Right kidney (tissue), 1 donor: Measurements from ENCODE around the gene NDUFA3.

Experiments used
- DNase-seq: peaks from one replicate; pipeline ENCODE4 v3.0.0-alpha.2; 2016

NDUFA3 gene

GRCh38 chr19:54104998-54105715, 2.5 kb downstream of the NDUFA3 start:
- DNase-seq, result no peak

DNA sequence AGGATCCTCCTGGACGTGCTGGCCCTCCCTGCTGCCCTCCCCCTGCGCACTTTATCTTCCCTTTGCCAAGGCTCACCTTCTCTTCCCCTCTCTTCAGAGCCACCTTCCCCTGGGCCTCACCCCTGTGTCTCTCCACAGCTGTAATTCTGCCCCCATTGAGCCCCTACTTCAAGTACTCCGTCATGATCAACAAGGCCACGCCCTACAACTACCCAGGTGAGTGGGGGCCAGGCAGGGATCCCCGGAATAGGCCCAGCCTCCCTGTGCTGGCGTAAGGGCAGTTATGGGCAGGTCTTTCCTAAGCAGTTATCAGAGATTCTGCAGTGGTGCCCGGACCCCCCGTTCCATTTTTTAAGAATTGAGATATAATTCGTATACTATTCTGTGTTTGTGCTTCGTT, 3.1 kb downstream of the NDUFA3 start:
- no peak for DNase-seq

DNA sequence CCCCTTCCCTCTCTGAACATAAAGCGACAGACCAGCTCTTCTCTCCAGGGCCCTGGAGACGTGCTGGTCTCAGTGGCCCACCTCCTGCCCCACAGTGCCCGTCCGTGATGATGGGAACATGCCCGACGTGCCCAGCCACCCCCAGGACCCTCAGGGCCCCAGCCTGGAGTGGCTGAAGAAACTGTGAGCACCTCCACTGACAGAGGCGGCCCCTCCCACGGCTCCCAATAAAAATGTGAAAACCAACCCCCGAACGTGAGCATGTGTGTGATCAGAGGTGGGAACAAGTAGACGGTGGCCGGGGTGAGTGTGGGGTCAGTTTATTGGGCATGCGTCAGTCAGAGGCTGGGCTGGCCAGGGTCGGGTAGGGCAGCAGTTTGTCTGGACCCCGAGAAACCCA, 4.1 kb downstream of the NDUFA3 start:
- DNase-seq, result no peak

- DNase-seq, result no peak
Measured at GRCh38 chr19:54107876-54108490, 5.3 kb downstream of the NDUFA3 start.

DNA sequence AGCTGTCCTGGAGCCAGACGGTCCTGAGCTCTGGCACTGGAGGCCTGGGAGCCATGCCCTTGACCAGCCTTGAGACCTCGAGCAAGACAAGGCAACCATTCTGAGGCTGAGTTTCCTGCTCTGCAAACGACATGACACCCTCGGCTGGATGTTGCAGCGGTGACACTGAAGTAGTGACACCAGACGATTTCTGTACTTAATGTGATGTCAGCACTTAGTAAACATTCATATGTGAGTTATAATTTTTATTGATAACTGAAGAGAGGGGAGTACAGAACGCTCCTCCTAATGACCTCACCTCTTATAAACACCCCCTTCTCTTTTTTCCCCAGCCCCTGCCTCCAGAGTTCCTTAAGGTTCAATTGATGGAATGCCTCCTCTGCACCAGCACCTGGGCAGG, 5.8 kb downstream of the NDUFA3 start:
- no peak for DNase-seq

- DNase-seq, result no peak
Measured at GRCh38 chr19:54109651-54110050, 7.0 kb downstream of the NDUFA3 start.

DNA sequence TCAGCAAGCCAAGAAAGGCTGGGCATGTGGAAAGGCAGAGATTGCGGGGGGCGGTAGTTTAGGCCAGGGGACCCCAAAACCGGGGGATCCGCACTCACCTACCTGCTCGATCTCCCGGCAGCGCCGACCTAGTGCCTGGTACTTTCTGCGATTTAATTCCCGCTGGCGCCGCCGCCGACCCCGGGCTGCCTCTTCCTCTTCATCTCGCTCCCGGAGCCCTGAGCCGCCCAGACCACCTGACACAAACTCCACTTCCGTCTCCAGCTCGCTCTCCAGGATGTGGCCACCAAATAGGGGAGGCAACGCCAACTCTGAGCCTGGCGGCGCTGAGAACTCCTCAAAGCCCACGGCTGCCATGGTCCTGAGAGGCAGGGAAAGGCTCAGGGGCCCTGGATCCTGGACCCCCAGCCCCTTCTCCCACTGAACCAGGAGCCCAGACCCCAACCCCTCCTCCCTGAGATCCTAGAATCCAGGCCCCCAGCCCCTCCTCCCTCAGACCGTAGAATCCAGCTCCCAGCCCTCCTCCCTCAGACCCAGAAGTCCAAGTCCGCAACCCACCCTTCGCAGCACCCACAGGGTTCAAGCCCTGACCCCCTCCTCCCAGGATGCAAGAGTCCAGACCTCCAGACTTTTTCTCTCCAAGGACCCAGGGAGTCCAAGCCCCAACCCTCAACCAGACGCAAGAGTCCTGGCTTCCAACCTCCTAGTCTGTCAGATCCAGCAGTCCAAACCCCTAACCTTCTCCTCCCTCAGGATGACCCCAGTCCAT, 11.9 kb downstream of the NDUFA3 start:
- DNase-seq, result no peak

DNA sequence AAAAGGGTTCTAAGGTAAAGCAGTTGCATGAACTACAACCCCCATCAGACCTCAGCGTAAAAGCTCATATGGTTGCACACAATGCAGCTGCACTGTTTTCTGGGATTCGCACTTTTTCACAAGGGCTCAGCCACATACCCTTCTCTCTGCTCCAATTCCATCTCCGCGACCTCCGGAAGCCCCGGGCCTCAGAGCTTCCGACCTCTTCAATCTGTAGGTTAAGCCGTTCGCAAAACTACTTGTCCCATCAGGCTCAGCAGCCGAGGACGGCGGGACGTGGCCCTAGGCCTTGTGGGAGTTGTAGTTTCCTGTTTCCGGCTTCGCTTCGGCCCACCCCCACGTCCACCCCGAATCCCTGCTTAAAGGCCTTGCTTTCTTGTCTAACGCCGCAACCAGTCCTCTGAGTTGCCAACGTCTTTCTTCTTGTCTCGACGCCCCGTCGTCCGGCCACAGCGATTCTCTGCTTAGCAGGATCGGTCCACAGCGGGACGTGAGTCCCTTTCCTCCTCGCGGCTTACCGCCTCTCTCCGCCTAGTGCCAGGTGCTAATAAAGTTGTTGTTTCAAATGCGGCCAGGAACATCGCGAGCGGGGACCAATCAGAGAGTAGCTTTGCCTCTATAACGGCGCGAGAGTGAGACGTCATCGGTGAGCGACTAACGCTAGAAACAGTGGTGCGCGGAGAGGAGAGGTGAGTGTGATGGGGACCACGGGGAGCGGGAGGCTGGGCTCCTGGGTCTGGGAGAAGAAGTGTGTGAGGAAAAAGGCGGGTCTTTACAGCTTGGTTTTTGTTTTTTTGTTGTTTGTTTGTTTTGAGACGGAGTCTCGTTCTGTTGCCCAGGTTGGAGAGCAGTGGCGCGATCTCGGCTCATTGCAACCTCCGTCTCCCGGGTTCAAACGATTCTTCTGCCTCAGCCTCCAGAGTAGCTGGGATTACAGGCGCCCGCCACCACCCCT, 12.7 kb downstream of the NDUFA3 start, which contains the start of the genes PRPF31 and TFPT:
Gene PRPF31, plus strand, starts transcription at position 646 of the 955 bp plus-strand sequence. CDS start 2,525 bp downstream, outside the sequence.
Gene TFPT, minus strand, starts transcription at position 549 of the 955 bp plus-strand sequence. Its CDS starts 388 bp downstream, at position 161.
- peak; percentile 99 for DNase-seq

DNA sequence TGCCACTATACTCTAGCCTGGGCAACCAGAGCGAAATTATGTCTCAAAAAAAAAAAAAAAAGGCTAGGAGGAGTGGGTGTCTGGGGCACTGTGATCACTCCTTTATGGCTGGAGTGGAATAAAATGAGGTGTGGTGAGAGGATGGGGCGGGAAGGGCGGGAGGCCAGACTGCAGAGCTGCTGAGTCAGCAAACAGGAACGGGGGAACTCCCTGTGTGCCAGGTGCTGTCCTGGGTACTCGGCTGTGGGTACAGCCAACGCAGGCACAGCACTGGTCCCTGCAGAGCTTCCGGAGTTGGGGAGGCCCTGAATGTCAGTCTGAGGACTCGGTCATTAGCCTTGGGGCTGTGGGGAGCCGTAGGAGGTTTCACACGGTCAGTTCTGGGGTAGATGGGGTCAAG, 18.6 kb downstream of the NDUFA3 start:
- DNase-seq, result no peak

- DNase-seq, result no peak
Measured at GRCh38 chr19:54123682-54124081, 21.0 kb downstream of the NDUFA3 start.

GRCh38 chr19:54124393-54124792, 21.7 kb downstream of the NDUFA3 start:
- DNase-seq, result no peak

- DNase-seq, result no peak
Measured at GRCh38 chr19:54125713-54126112, 23.1 kb downstream of the NDUFA3 start.

GRCh38 chr19:54127688-54128440, 25.2 kb downstream of the NDUFA3 start:
- no peak for DNase-seq

GRCh38 chr19:54128441-54128725, 25.7 kb downstream of the NDUFA3 start:
- DNase-seq, result no peak

DNA sequence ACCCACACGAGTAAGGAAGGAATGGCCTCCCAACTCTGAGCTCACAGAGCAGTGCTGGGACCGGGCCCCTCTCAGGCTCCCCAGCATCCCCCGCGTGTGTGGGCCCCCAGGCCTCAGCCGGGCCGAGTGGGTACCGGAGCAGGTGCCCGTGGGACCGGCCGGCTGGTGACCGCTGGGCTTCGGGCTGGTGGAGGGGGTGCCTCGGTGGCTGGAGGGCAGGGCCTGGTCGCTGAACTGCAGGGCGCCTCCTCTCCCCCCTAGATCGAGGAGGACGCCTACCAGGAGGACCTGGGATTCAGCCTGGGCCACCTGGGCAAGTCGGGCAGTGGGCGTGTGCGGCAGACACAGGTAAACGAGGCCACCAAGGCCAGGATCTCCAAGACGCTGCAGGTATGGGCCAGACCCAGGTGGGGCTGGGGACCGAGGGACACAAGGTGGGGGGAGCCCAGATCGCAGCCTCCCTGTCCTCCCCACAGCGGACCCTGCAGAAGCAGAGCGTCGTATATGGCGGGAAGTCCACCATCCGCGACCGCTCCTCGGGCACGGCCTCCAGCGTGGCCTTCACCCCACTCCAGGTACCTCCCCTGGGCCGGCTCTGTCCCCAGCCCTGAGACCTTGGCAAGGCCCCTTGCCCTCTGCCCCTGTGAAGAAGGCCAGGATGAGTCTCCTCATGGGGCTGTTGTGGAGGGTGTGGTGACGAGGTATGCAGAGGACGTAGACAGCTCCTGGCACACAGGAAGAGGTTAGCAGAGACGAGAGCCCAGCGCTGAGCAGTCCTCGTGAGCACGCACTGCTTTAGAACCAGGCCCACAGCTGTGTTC, 26.4 kb downstream of the NDUFA3 start:
- DNase-seq, result no peak

- DNase-seq, result no peak
Measured at GRCh38 chr19:54129617-54129996, 27.0 kb downstream of the NDUFA3 start.

DNA sequence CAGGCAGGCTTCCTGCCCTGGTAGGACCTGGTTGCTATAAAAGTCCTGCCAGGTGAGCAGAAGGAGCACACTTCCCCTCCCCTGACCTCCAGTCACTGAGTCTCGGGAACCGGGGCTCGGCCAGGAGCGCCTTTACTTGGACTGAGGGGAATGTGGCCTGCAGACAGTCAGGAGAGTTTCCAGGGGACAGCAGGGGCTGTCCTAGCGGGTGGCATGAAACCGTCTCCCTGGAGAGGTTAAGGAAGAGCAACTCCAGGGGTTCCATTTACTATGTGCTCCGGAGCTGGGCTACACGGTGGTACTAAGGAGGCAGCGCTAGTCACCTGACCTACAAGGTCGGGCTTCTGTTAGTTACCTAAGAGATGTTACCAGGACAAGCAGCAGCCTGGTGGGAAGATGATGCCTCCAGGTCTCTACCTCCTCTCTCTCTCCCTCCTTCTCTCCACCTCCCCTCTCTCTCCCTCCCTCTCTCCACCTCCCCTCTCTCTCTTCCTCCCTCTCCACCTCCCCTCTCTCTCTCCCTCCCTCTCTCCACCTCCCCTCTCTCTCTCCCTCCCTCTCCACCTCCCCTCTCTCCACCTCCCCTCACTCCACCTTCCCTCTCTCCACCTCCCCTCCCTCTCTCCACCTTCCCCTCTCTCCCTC, 30.8 kb downstream of the NDUFA3 start:
- no peak for DNase-seq

- DNase-seq, result no peak
Measured at GRCh38 chr19:54133957-54134590, 31.4 kb downstream of the NDUFA3 start.

DNA sequence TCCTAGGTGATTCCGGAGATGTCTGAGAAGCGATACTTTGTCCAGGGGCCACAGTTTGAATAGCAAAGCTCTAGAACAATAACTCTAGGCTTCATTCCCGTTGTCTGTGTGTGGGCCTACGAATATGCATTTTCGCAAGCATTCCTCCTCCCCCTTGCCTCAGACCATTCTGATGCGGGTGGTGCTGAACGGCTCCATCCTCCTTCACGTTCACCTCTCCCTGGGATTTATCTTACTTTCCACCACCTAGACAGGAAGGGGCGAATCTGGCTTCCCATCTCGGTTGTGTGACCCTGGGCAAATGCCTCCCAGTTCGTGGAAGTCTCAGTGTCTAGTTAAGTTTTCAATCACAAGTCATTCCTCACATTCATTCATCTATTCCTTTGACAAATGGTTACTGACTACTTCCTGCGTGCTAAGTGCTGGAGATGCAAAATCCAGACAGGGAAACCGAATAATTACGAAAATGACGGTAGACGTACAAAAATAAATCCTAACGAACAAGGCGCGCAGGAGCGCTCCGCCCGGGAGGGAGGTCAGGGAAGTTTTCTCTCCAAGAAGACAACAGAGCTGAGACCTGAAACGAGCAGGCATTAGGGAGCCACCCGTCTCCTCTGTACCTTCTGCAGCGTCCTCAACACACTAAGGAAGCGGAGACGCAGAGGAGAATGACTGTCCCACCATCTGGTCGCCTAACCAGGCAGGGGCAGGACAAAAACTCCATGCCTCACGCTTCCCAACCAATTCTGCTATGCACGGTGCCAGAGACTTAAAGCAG, 33.6 kb downstream of the NDUFA3 start:
- DNase-seq, result no peak
